Measurements from ENCODE around the gene CCDC149. TPM values are rescaled to one million over a fixed set of nuclear protein-coding genes. Genes with fewer than 3 reads are reported as not detected.

CCDC149 gene
- total RNA-seq, 2 experiments from 2014 or later, result not detected

DNA sequence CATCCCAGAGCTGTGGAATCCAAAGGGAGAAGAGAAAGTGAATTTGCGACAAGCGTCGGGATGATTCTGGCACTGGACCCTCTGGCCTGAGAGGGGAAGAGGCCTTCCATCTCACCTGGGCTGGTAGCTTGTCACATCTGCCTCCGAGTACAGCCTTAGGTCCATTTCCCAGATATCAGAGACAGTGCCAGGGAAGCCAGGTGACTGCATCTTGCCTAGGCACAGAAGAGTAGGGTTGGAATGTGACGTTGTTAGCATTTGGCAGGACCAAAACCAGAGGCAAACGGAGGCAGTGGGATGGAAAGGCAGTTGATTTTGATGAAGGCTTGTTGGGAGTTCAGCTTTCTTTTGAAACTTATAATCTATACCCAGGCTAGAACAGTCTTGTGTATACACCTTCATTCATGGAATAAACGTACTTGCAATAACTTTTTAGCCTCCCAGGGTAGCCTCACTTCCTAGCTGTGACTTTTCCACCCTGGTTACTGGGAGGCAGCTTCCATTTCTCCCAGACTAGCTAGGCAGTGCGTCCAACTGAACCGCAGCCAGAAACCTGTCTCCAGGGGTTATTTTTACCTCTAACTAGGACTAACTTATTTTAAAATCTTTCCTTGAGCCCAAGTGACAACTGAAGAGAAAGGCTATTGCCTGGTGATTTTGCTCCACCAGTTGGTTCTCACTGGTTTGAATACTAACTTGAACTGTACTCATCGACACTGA, 111.5 kb downstream of the CCDC149 start:
- ChIA-PET POLR2A (no interaction called here), CTCF (no interaction called here)
- H3K4me3 Mint-ChIP-seq, result no peak overlapping the region
- H3K27me3 Mint-ChIP-seq, result peaks cover 40% of the 10 kb centered on the region
- intact Hi-C loops (cut with micrococcal nuclease), result no loop called here
- DNase-seq, result no peak
- no peak overlapping the region for H3K27ac Mint-ChIP-seq
- no peaks in the 10 kb centered on the region for H3K9me3 Mint-ChIP-seq
- no peaks in the 10 kb centered on the region for H3K4me1 Mint-ChIP-seq (ENCODE audit: low read depth)
- H3K36me3 Mint-ChIP-seq, result no peaks in the 10 kb centered on the region

DNA sequence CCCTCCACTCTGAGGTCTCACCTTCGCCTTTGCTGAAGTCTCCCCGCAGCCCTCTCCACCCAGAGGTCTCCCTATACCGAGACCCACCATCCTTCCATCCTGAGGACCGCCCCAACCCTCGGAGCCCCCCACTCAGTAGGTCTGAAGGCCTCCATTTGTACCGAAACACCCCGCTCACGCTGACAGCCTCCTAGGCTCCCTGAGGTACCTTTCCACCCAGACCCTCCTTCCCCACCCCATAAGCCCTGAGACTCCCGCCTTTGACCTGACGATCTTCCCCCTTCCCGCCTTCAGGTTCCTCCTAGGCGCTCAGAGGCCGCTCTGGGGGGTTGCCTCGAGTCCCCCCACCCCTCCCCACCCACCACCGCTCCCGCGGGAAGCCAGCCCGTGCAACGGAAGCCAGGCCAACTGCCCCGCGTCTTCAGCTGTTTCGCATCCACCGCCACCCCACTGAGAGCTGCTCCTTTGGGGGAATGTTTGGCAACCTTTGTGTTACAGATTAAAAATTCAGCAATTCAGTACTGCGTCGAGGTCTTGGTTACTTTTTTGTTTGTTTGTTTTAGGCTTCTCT, 112.4 kb downstream of the CCDC149 start:
- Mint-ChIP-seq H3K9me3 (no peaks in the 10 kb centered on the region), H3K27me3 (peaks cover 40% of the 10 kb centered on the region), H3K4me3 (no peak overlapping the region), H3K4me1 (ENCODE audit: low read depth) (no peaks in the 10 kb centered on the region), H3K36me3 (no peaks in the 10 kb centered on the region), H3K27ac (no peak overlapping the region)
- DNase-seq, result no peak
- POLR2A ChIA-PET, result no interaction called here
- CTCF ChIA-PET, result no interaction called here
- intact Hi-C loops (cut with micrococcal nuclease), result no loop called here

DNA sequence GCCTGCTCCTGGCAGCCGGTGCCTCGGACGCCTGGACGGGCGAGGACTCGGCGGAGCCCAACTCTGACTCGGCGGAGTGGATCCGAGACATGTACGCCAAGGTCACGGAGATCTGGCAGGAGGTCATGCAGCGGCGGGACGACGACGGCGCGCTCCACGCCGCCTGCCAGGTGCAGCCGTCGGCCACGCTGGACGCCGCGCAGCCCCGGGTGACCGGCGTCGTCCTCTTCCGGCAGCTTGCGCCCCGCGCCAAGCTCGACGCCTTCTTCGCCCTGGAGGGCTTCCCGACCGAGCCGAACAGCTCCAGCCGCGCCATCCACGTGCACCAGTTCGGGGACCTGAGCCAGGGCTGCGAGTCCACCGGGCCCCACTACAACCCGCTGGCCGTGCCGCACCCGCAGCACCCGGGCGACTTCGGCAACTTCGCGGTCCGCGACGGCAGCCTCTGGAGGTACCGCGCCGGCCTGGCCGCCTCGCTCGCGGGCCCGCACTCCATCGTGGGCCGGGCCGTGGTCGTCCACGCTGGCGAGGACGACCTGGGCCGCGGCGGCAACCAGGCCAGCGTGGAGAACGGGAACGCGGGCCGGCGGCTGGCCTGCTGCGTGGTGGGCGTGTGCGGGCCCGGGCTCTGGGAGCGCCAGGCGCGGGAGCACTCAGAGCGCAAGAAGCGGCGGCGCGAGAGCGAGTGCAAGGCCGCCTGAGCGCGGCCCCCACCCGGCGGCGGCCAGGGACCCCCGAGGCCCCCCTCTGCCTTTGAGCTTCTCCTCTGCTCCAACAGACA, 113.1 kb downstream of the CCDC149 start:
- intact Hi-C loops (cut with micrococcal nuclease), result no loop called here
- H3K27me3 Mint-ChIP-seq, result peaks cover 38% of the 10 kb centered on the region

DNA sequence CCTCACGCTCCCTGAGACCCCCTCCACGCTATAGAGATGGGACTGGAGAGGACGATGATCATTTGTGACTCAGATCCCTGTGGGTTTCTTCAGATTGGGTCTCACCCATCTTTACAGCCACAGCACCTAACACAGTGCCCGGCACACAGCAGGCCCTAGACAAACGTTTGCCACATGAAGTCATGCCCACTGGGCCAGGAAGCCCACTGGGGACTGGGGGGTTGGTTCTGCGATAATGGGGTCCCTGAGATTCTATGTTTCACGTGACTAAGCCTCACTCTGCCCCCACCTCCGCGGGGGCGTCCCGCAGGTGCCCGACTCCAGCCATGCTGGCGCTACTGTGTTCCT, 113.7 kb downstream of the CCDC149 start:
- no peaks in the 10 kb centered on the region for H3K9me3 Mint-ChIP-seq
- no peaks in the 10 kb centered on the region for H3K4me1 Mint-ChIP-seq (ENCODE audit: low read depth)
- no peak overlapping the region for H3K4me3 Mint-ChIP-seq
- peaks cover 36% of the 10 kb centered on the region for H3K27me3 Mint-ChIP-seq
- H3K27ac Mint-ChIP-seq, result no peak overlapping the region
- POLR2A ChIA-PET, result no interaction called here
- intact Hi-C loops (cut with micrococcal nuclease), result no loop called here
- no peaks in the 10 kb centered on the region for H3K36me3 Mint-ChIP-seq
- CTCF ChIA-PET, result no interaction called here
- DNase-seq, result no peak

More for the DNA sequence above, 113.1 kb downstream of the CCDC149 start:
- no peaks in the 10 kb centered on the region for H3K4me1 Mint-ChIP-seq (ENCODE audit: low read depth)
- no peak overlapping the region for H3K27ac Mint-ChIP-seq
- DNase-seq, result no peak
- H3K9me3 Mint-ChIP-seq, result no peaks in the 10 kb centered on the region
- H3K4me3 Mint-ChIP-seq, result no peak overlapping the region
- POLR2A ChIA-PET, result no interaction called here
- H3K36me3 Mint-ChIP-seq, result no peaks in the 10 kb centered on the region
- CTCF ChIA-PET, result no interaction called here

DNA sequence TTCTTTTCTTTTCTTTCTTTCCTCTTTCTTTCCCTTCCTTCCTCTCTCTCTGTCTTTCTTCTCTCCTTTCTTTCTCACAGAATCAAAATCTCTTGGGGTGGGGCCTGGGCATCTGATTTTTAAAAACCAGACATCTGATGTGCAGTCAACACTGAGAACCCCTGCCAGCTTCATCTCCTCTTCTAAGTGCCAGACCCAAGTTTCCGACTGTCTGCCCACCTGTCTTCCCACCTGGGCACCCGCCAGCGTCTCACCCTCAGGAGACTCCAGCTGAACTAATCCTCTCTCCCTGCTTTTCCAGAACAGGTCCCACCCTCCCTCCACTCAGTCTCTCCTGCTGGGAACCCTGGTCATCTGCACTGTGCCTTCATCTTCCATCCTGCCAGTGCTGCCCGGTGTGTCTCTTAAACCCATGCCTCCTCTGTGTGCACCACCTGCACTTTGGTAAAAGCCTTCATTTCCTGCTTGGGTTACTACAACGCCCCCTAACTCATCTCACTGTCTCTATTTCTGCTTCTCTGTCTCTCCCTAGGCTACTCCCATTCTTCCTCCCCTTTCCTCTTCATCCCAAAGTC, 114.7 kb downstream of the CCDC149 start:
- Mint-ChIP-seq H3K4me3 (no peak overlapping the region), H3K9me3 (no peaks in the 10 kb centered on the region), H3K4me1 (ENCODE audit: low read depth) (no peaks in the 10 kb centered on the region), H3K36me3 (no peaks in the 10 kb centered on the region), H3K27ac (no peak overlapping the region), H3K27me3 (peaks cover 30% of the 10 kb centered on the region)
- CTCF ChIA-PET, result no interaction called here
- POLR2A ChIA-PET, result no interaction called here
- intact Hi-C loops (cut with micrococcal nuclease), result no loop called here
- no peak for DNase-seq

DNA sequence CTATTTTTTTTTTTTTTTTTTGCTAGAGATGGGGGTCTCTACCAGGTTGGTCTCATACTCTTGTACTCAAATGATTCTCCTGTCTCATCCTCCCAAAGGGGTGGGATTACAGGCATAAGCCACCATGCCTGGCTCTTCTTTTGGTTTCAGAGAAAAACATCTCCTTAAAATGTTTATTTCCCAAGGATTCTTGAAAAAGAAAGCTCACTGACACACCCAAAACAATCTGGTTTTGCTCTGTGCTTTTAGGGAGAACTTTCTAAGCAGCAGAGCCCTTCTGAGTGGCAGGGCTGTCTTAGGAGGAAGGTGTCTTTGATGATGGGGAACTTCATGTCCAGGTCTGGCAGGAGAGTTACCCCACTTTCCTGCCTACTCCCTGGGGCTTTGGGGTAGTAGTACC, 116.2 kb downstream of the CCDC149 start:
- Mint-ChIP-seq H3K4me3 (no peak overlapping the region), H3K36me3 (no peaks in the 10 kb centered on the region), H3K9me3 (no peaks in the 10 kb centered on the region), H3K27me3 (peaks cover 26% of the 10 kb centered on the region), H3K4me1 (ENCODE audit: low read depth) (no peaks in the 10 kb centered on the region), H3K27ac (no peak overlapping the region)
- intact Hi-C loops (cut with micrococcal nuclease), result no loop called here
- no peak for DNase-seq
- ChIA-PET POLR2A (no interaction called here), CTCF (no interaction called here)

DNA sequence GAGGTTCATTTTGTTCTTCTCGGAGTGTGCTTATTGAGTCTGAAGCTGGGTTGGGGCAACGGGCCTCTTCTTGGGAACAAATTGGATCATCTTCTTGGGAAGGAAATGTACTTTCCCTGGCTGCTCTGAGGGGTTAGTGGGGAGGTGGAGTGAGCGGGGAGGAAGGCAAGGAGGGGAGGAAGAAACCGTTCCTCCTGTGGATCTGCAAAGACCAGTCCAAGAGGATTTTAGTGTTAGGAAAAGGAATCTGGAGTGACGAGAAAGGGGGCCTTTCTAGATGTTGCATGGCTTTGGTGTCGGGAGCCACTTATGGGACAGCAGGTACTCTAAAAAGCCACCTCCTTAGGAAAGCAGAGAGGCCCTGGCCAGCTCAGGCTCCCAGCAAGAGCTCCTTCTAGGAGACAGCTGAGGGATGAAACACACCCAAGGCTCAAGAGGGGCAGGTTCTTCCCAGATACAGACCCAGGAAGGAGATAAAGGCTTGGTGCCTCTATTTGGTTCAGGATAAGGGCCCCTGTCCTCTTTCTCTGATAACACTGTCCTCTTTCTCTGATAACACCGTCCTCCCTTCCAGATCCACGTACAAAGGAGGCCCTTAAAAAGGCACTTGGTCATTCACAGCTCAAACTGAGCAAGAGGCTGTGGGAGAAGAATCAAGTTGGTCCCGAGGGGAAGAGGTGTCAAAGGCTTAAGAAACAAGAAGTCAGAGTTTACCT, 117.0 kb downstream of the CCDC149 start:
- Mint-ChIP-seq H3K27me3 (peaks cover 18% of the 10 kb centered on the region), H3K4me3 (no peak overlapping the region), H3K4me1 (ENCODE audit: low read depth) (no peaks in the 10 kb centered on the region), H3K27ac (no peak overlapping the region), H3K36me3 (no peaks in the 10 kb centered on the region), H3K9me3 (no peaks in the 10 kb centered on the region)
- POLR2A ChIA-PET, result no interaction called here
- intact Hi-C loops (cut with micrococcal nuclease), result no loop called here
- no peak for DNase-seq
- CTCF ChIA-PET, result no interaction called here

DNA sequence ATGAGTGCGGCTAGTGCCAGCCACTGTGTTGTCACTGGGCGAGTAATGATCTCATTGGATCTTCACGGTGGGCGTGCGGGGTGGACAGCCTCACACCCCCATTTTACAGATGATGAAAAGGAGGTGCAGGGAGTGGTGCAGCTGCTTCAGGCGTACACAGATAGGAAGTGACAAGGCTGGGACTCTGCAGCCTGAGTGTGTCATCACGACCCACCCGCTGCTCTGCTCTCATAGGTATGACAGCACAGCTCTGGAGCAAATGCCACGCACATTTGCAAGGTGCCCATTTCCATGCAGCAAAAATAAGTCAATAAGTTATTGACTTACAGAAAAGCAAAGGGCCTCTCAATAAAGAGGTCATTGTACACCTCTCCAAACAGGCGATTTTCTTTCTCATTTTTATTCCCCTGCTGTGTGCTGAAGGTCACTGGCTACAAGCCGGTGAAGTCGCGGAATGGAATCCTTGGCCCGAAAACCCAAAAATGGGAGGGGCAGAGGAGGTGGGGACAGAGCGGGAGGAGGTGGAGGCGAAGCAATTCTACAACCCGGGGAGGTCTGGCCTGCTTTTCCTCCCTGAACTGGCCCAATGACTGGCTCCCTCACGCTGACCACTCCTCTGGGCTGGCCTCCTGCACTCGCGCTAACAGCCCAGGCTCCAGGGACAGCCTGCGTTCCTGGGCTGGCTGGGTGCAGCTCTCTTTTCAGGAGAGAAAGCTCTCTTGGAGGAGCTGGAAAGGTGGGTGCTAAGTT, 117.8 kb downstream of the CCDC149 start, which contains the start of gene SOD3:
SOD3 (plus strand) TSS at position 658 of the 750 bp plus-strand sequence. CDS start 3,949 bp downstream, outside the sequence.
- Mint-ChIP-seq H3K36me3 (no peaks in the 10 kb centered on the region), H3K4me1 (ENCODE audit: low read depth) (no peaks in the 10 kb centered on the region), H3K9me3 (no peaks in the 10 kb centered on the region), H3K27me3 (peaks cover 16% of the 10 kb centered on the region), H3K4me3 (no peak within 1 kb of the TSS), H3K27ac (no peak within 1 kb of the TSS)
- ChIA-PET CTCF (no interaction called here), POLR2A (no interaction called here)
- intact Hi-C loops (cut with micrococcal nuclease), result no loop called here
- no peak for DNase-seq

DNA sequence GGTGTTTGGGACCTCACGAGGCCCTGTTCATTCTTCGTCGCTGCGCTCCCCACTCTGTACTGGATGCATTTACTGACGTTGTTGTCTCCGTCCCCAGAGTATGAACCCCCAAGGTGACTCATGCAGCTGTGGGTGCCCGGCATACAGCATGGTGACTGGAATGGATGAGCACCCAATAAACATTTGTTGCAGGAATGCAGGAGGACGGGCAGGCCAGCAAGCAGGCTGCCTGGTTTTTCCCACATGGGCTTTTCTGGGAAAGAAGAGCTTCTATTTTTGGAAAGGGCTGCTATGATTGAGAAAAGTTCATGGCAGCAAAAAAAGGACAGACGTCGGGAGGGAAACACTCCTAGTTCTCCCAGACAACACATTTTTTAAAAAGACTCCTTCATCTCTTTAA, 118.4 kb downstream of the CCDC149 start:
- H3K4me1 Mint-ChIP-seq (ENCODE audit: low read depth), result no peaks in the 10 kb centered on the region
- H3K36me3 Mint-ChIP-seq, result no peaks in the 10 kb centered on the region
- POLR2A ChIA-PET, result no interaction called here
- no peak for DNase-seq
- intact Hi-C loops (cut with micrococcal nuclease), result no loop called here
- CTCF ChIA-PET, result no interaction called here
- H3K9me3 Mint-ChIP-seq, result no peaks in the 10 kb centered on the region
- H3K27ac Mint-ChIP-seq, result no peak overlapping the region
- H3K27me3 Mint-ChIP-seq, result peaks cover 16% of the 10 kb centered on the region
- H3K4me3 Mint-ChIP-seq, result no peak overlapping the region

DNA sequence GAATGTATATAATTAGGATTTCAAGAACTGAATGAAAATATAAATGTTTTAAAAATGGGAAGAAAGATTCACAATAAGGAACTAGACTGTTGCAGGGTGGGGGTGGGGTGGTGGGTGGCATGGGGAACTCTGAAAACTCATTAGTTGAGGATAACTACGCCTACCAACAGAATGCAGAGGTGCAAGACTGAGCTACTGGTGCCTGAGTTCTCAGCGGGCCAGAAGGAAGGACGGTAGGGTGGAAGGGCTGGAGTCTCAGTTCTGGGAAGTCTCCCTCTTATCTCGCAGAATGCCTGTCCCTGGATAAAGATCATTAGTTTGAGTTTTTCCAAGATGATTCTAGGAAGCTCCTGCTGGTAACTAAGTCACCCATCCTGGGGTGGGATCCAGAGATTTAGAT, 118.8 kb downstream of the CCDC149 start:
- Mint-ChIP-seq H3K36me3 (no peaks in the 10 kb centered on the region), H3K4me1 (ENCODE audit: low read depth) (no peaks in the 10 kb centered on the region), H3K9me3 (no peaks in the 10 kb centered on the region), H3K27me3 (peaks cover 13% of the 10 kb centered on the region), H3K27ac (no peak overlapping the region), H3K4me3 (no peak overlapping the region)
- no peak for DNase-seq
- intact Hi-C loops (cut with micrococcal nuclease), result no loop called here
- CTCF ChIA-PET, result no interaction called here
- POLR2A ChIA-PET, result no interaction called here

DNA sequence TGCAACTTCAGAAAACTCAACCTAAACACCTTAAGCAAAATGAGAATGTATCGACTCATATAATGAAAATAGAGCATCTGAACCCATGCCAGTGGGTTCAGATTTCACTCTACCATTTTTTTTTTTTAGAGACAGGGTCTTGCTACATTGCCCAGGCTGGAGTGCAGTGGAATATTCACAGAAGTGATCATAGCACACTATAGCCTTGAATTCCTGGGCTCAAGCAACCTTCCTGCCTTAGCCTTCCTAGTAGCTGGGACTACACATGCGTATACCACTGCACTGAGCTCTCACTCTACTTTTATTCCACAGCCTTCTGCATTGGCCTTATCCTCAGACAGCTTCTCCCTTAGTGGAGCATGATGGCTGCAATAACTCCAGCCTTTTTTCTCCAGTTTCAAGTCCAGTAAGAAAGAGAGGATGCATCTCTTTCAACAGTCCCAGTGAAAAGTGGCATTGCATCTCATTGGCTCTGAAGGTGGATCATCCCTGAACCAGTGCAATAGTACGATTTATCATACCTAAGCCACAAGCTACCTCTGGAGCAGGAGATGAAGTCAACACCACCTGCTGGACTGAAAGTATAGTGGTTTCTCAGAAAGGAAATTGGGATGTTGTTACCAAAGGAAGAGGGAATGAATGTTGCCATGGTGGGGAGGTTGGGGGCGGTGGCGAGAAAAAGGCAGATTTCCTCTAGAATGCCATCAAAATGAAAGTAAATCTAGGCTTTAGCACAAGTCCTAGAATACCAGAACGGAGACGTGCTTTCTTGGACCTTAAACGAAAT, 119.4 kb downstream of the CCDC149 start:
- H3K27me3 Mint-ChIP-seq, result peaks cover 6% of the 10 kb centered on the region
- intact Hi-C loops (cut with micrococcal nuclease), result no loop called here
- no peak for DNase-seq
- no peaks in the 10 kb centered on the region for H3K4me1 Mint-ChIP-seq (ENCODE audit: low read depth)
- H3K9me3 Mint-ChIP-seq, result no peaks in the 10 kb centered on the region
- no peak overlapping the region for H3K27ac Mint-ChIP-seq
- no peak overlapping the region for H3K4me3 Mint-ChIP-seq
- POLR2A ChIA-PET, result no interaction called here
- H3K36me3 Mint-ChIP-seq, result no peaks in the 10 kb centered on the region
- CTCF ChIA-PET, result no interaction called here
